ENCODE measurements around the gene OR2T6. TPM values are rescaled to one million over a fixed set of nuclear protein-coding genes. Genes with fewer than 3 reads are reported as not detected.

The OR2T6 gene
- polyA plus RNA-seq, 2 of the 4 experiments (the other 2 are of a cell fraction), result not detected

DNA sequence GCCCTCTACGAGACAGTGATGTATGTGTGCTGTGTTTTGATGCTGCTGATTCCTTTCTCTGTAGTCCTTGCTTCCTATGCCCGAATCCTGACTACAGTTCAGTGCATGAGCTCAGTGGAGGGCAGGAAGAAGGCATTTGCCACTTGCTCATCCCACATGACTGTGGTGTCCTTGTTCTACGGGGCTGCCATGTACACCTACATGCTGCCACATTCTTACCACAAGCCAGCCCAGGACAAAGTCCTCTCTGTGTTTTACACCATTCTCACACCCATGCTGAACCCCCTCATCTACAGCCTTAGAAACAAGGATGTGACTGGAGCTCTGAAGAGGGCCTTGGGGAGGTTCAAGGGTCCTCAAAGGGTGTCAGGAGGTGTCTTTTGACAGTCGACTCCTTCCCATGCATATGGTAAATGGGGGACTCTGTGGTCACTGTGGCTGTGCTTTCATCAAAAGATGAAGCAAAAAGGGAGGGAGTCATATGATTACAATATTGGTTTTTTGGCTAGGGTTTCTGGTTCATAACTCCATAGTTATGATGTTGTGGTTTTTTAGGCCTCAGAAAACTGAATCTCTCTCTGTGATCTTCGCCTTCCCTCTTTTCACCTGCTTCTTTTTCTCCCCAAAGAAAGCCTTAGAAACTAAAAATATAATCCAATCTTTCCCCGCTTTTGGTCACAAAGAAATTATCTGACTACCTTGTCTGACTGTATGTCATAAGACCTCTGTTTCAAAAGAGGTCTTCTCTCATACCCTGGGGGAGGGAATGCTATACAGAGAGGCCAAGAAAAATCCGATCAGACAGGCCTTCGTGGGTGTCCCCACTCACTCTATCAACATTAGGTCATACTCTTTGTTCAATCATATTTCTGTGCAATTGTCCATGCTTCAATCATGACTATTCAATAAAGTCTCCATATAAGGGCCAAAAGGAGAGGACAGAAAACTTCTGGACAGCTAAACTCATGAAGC lies 31.5 kb downstream of the OR2T6 start (continued):
- TF ChIP-seq, protein P1, sequence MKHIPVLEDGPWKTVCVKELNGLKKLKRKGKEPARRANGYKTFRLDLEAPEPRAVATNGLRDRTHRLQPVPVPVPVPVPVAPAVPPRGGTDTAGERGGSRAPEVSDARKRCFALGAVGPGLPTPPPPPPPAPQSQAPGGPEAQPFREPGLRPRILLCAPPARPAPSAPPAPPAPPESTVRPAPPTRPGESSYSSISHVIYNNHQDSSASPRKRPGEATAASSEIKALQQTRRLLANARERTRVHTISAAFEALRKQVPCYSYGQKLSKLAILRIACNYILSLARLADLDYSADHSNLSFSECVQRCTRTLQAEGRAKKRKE (CRISPR knock-in tag; IDR thresholded peaks at IDR 0.05; ENCODE audit: low read depth), result no peak
- TF ChIP-seq, protein P2, sequence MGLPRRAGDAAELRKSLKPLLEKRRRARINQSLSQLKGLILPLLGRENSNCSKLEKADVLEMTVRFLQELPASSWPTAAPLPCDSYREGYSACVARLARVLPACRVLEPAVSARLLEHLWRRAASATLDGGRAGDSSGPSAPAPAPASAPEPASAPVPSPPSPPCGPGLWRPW (IDR thresholded peaks at IDR 0.05), result no peak
- TF ChIP-seq HOXA7 (CRISPR knock-in tag; IDR thresholded peaks at IDR 0.05) (no peak), NPAS2 (CRISPR knock-in tag; IDR thresholded peaks at IDR 0.05; ENCODE audit: borderline replicate concordance) (no peak), FOXS1 (CRISPR knock-in tag; IDR thresholded peaks at IDR 0.05) (no peak), RNF2 (IDR thresholded peaks at IDR 0.05; ENCODE audit: borderline replicate concordance, low read depth) (no peak)

DNA sequence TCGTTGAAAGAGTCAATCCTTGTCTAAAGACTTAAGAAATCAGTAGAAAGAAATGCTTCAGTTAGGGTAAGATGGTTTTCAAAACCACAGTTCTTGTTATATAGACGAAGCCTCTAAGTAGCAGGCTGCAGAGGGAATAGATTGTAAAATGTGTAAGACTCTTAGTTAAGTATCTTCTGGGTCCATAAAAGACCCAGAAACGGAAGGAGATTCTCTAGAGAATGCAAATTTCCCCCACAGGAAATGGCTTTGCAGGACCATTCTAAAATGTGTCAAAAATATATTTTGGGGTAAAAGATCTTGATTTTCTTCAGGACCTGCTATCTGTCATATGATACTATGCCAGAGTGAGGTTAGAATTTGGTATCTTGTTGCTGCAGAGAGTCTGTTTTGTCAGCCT lies 40.7 kb downstream of the OR2T6 start:
- H3K27ac ChIP-seq, result no peak overlapping the region
- POLR2A ChIA-PET, result no interaction called here
- peaks cover 8% of the 10 kb centered on the region for H3K9me3 ChIP-seq
- 0% methylated on average over 3 of the region's 3 CpGs for WGBS (ENCODE audit: missing lambda C conversion rate)
- H3K4me1 ChIP-seq, result no peaks in the 10 kb centered on the region
- FAIRE-seq (no peak), ATAC-seq (no peak), DNase-seq (ENCODE audit: low read depth in 1 of 2, low spot score in 1 of 2) (no peak)
- no peak overlapping the region for H3K4me2 ChIP-seq
- TF ChIP-seq, protein P3, sequence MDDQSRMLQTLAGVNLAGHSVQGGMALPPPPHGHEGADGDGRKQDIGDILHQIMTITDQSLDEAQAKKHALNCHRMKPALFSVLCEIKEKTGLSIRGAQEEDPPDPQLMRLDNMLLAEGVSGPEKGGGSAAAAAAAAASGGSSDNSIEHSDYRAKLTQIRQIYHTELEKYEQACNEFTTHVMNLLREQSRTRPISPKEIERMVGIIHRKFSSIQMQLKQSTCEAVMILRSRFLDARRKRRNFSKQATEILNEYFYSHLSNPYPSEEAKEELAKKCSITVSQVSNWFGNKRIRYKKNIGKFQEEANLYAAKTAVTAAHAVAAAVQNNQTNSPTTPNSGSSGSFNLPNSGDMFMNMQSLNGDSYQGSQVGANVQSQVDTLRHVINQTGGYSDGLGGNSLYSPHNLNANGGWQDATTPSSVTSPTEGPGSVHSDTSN (IDR thresholded peaks at IDR 0.05), result no peak
- no peak for TF ChIP-seq EHF (CRISPR knock-in tag; IDR thresholded peaks at IDR 0.05)
- CTCF ChIA-PET, result no interaction called here
- no peak overlapping the region for H3K4me3 ChIP-seq

DNA sequence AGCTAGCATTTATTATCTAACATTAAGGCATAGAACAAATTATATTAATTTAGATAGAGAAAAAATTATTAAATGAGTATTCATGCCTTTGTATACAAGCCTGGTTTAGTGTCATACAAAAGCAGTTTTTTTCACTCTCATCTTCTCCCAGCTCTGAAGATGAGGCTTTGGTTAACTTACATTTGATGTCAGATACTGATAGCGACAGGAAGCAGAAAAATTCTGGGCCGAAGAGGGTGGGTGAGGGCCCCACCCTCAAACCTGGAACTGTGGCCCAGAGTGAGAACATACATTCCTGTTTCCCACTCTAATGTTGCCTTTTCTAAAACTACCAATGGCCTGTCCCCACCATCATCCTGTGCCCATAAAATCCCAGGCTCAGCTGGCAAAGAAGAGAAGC lies 42.3 kb downstream of the OR2T6 start:
- ATAC-seq (no peak), FAIRE-seq (no peak), DNase-seq (ENCODE audit: low read depth in 1 of 2, low spot score in 1 of 2) (no peak)
- Histone ChIP-seq H3K9me3 (peaks cover 5% of the 10 kb centered on the region; the same call in 2 of the 3 replicates), H3K27ac (no peak overlapping the region), H3K4me3 (no peak overlapping the region), H3K4me1 (no peaks in the 10 kb centered on the region), H3K4me2 (no peak overlapping the region)
- no peak for TF ChIP-seq HOXB5 (CRISPR knock-in tag; IDR thresholded peaks at IDR 0.05)
- TF ChIP-seq RAD21 (conservative IDR thresholded peaks at IDR 0.05 in 1 of 2, IDR thresholded peaks at IDR 0.05 in 1 of 2), result no peak
- TF ChIP-seq MAZ (IDR thresholded peaks at IDR 0.05; ENCODE audit: borderline replicate concordance, low read depth, low read length), result no peak
- TF ChIP-seq MYC (IDR thresholded peaks at IDR 0.05; ENCODE audit: borderline replicate concordance, low read length), result no peak
- TF ChIP-seq ZSCAN20 (CRISPR knock-in tag; IDR thresholded peaks at IDR 0.05), result no peak
- no peak for TF ChIP-seq HDAC2 (IDR thresholded peaks at IDR 0.05)
- TF ChIP-seq CBX2 (IDR thresholded peaks at IDR 0.05; ENCODE audit: borderline replicate concordance, low read depth), result no peak
- TF ChIP-seq CHD4 (IDR thresholded peaks at IDR 0.05; ENCODE audit: borderline replicate concordance), result no peak
- TF ChIP-seq, protein P4, sequence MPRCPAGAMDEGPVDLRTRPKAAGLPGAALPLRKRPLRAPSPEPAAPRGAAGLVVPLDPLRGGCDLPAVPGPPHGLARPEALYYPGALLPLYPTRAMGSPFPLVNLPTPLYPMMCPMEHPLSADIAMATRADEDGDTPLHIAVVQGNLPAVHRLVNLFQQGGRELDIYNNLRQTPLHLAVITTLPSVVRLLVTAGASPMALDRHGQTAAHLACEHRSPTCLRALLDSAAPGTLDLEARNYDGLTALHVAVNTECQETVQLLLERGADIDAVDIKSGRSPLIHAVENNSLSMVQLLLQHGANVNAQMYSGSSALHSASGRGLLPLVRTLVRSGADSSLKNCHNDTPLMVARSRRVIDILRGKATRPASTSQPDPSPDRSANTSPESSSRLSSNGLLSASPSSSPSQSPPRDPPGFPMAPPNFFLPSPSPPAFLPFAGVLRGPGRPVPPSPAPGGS (IDR thresholded peaks at IDR 0.05), result no peak
- TF ChIP-seq KDM1A (IDR thresholded peaks at IDR 0.05; ENCODE audit: low read depth), result no peak
- TF ChIP-seq, protein P5, sequence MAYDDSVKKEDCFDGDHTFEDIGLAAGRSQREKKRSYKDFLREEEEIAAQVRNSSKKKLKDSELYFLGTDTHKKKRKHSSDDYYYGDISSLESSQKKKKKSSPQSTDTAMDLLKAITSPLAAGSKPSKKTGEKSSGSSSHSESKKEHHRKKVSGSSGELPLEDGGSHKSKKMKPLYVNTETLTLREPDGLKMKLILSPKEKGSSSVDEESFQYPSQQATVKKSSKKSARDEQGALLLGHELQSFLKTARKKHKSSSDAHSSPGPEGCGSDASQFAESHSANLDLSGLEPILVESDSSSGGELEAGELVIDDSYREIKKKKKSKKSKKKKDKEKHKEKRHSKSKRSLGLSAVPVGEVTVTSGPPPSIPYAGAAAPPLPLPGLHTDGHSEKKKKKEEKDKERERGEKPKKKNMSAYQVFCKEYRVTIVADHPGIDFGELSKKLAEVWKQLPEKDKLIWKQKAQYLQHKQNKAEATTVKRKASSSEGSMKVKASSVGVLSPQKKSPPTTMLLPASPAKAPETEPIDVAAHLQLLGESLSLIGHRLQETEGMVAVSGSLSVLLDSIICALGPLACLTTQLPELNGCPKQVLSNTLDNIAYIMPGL (CRISPR knock-in tag; IDR thresholded peaks at IDR 0.05; ENCODE audit: borderline replicate concordance), result no peak
- TF ChIP-seq EHF (CRISPR knock-in tag; IDR thresholded peaks at IDR 0.05), result no peak
- TF ChIP-seq CBX8 (IDR thresholded peaks at IDR 0.05), result no peak
- TF ChIP-seq PHF8 (IDR thresholded peaks at IDR 0.05; ENCODE audit: borderline replicate concordance, low read depth), result no peak
- POLR2A ChIA-PET, result no interaction called here
- CTCF ChIA-PET, result no interaction called here
- WGBS (ENCODE audit: missing lambda C conversion rate), result 0% methylated on average over 2 of the region's 2 CpGs
